Stomach (tissue), 9 donors: ENCODE data around the gene UNC5B. TPM values are rescaled to one million over a fixed set of nuclear protein-coding genes. Genes with fewer than 3 reads are reported as not detected.

Experiments used
- DNase-seq, 2 donors: peaks; one replicate each; pipeline versions ENCODE4 v3.0.0 to v3.0.0-alpha.2; 2013 to 2019
- H3K27ac ChIP-seq, 5 donors: fragments of 200-600 bp in 4 of 5; sonication (generic) in 4 of 5; one replicate each; pipeline ENCODE4 v1.5.1; 2013 to 2019; ENCODE audit warnings: mild to moderate bottlenecking in 1 of 5, moderate library complexity in 1 of 5
- H3K27me3 ChIP-seq, 3 donors: fragments of 200-600 bp; sonication (generic); one replicate each; pipeline ENCODE4 v1.5.1; 2017 to 2019; ENCODE audit warnings: mixed run types in 1 of 3
- H3K36me3 ChIP-seq, 4 donors: fragments of 200-600 bp; sonication (generic); 1 replicate in 3 of 4; 2 replicates in 1 of 4; pipeline ENCODE4 v1.5.1; 2016 to 2019
- H3K4me1 ChIP-seq, 4 donors: fragments of 200-600 bp; sonication (generic); one replicate each; pipeline ENCODE4 v1.5.1; 2016 to 2019
- H3K4me3 ChIP-seq, 4 donors: fragments of 200-600 bp; sonication (generic) in 3 of 4; one replicate each; pipeline ENCODE4 v1.5.1; 2016 to 2019; ENCODE audit warnings: mild to moderate bottlenecking in 1 of 4
- H3K9me3 ChIP-seq, 4 donors: fragments of 200-600 bp; sonication (generic); one replicate each; pipeline ENCODE4 v1.5.1; 2016 to 2019
- CTCF ChIP-seq, 7 experiments: fragments of 450-650 bp in 4 of 7; fragments of 200-600 bp in 3 of 7; sonication (generic) in 3 of 7; IDR thresholded peaks; one replicate each; pipeline ENCODE4 v1.5.1; 2016 to 2019; ENCODE audit warnings: antibody characterized with exemption in 7 of 7, control low read depth in 2 of 7, mild to moderate bottlenecking in 1 of 7
- EP300 ChIP-seq: sonication (generic); formaldehyde crosslinking; IDR thresholded peaks from one replicate; pipeline ENCODE4 v1.6.1; 2017; ENCODE audit warnings: antibody characterized with exemption
- POLR2A ChIP-seq, 4 donors: fragments of 450-650 bp; IDR thresholded peaks; one replicate each; pipeline ENCODE4 v1.6.1; 2016; ENCODE audit warnings: antibody characterized with exemption in 4 of 4, control low read depth in 2 of 4, mild to moderate bottlenecking in 1 of 4, moderate library complexity in 1 of 4
- POLR2AphosphoS5 ChIP-seq, 3 donors: sonication (generic); formaldehyde crosslinking; IDR thresholded peaks; one replicate each; pipeline ENCODE4 v1.6.1; 2016; ENCODE audit warnings: antibody characterized with exemption in 3 of 3
- WGBS, 5 donors: extraction: QIAGEN DNeasy Blood & Tissue Kit in 3 of 5; methylation state at CpG; one replicate each; pipeline versions ENCODE4 v1.1.5 to v1.1.7; 2013 to 2018; 5-methylcytosine and 5-hydroxymethylcytosine counted together
- intact Hi-C: fragments of 100-400 bp; cut with DNase I; formaldehyde crosslinking; loops from one replicate; pipeline ENCODE4 v1.15.1; 2023; ENCODE audit warnings: low total_unique reads
- polyA plus RNA-seq, 3 donors: library from polyadenylated mRNA; stranded (reverse); fragments of 200-250 nt; gene quantifications; one replicate each; pipeline ENCODE4 v1.2.3, GENCODE V29; 2013
- total RNA-seq, 5 donors: library from RNA; depleted of rRNA; stranded (reverse); fragments of >200 nt; gene quantifications; one replicate each; pipeline versions ENCODE4 v1.1.0 to v1.2.3, GENCODE V29; 2014 to 2016
- donor health status: healthy with polysubstance abuse.
- donor health status: Bipolar disorder and iron deficiency.
- donor health status: healthy.

Gene UNC5B
- total and polyA plus RNA-seq, 8 donors = 1.4 to 42.9 (median 5.7) TPM

- Histone ChIP-seq H3K4me3 (no peak overlapping the region), H3K9me3 (no peaks in the 10 kb centered on the region), H3K27me3 (no peaks in the 10 kb centered on the region), H3K4me1 (peaks cover 12 to 61% (median 49%) of the 10 kb centered on the region in 4 donors), H3K27ac (no peak overlapping the region), H3K36me3 (no peaks in the 10 kb centered on the region)
- DNase-seq = no peak
- WGBS, 5 donors = 82 to 88% (median 86%) methylated on average over 4 of the region's 4 CpGs
- TF ChIP-seq CTCF (IDR thresholded peaks at IDR 0.05) = no peak
- no peak for TF ChIP-seq EP300
- no peak for TF ChIP-seq POLR2AphosphoS5 (IDR thresholded peaks at IDR 0.05)
- TF ChIP-seq POLR2A (IDR thresholded peaks at IDR 0.05) = no peak
- intact Hi-C loops = no loop called here
These were observed 26.3 kb downstream of the UNC5B start for GRCh38 chr10:71238626-71239025.

- intact Hi-C loops = no loop called here
- Histone ChIP-seq H3K9me3 (no peaks in the 10 kb centered on the region), H3K27me3 (no peaks in the 10 kb centered on the region), H3K4me3 (no peak overlapping the region), H3K36me3 (no peaks in the 10 kb centered on the region), H3K4me1 (peaks cover 19 to 61% (median 49%) of the 10 kb centered on the region in 4 donors), H3K27ac (no peak overlapping the region)
- DNase-seq = no peak
- WGBS, 5 donors = 82 to 91% (median 86%) methylated on average over 10 to 13 of the region's 13 CpGs
- TF ChIP-seq EP300 (no peak), POLR2A (IDR thresholded peaks at IDR 0.05) (no peak), CTCF (IDR thresholded peaks at IDR 0.05) (no peak), POLR2AphosphoS5 (IDR thresholded peaks at IDR 0.05) (no peak)
These were observed 27.0 kb downstream of the UNC5B start for GRCh38 chr10:71239131-71239915.

GRCh38 chr10:71239946-71240795, 27.8 kb downstream of the UNC5B start:
- Histone ChIP-seq H3K4me3 (no peak overlapping the region), H3K27ac (peak overlapping the region in 3 of 5 donors; percentile 23 to 57 (median 43)), H3K27me3 (no peaks in the 10 kb centered on the region), H3K9me3 (no peaks in the 10 kb centered on the region), H3K4me1 (peaks cover 25 to 61% (median 49%) of the 10 kb centered on the region in 4 donors), H3K36me3 (no peaks in the 10 kb centered on the region)
- WGBS, 5 donors = 70 to 88% (median 83%) methylated on average over 20 to 22 of the region's 22 CpGs
- TF ChIP-seq POLR2AphosphoS5 (IDR thresholded peaks at IDR 0.05) = no peak
- TF ChIP-seq CTCF (IDR thresholded peaks at IDR 0.05) = no peak
- TF ChIP-seq POLR2A (IDR thresholded peaks at IDR 0.05) = no peak
- no peak for TF ChIP-seq EP300
- DNase-seq = peak in 1 of 2 donors; percentile 66
- intact Hi-C loops = no loop called here

- Histone ChIP-seq H3K27me3 (no peaks in the 10 kb centered on the region), H3K9me3 (no peaks in the 10 kb centered on the region), H3K27ac (peak overlapping the region in 3 of 5 donors; percentile 23 to 57 (median 43)), H3K36me3 (no peaks in the 10 kb centered on the region), H3K4me3 (no peak overlapping the region), H3K4me1 (peaks cover 34 to 65% (median 55%) of the 10 kb centered on the region in 4 donors)
- DNase-seq = no peak
- TF ChIP-seq POLR2A (IDR thresholded peaks at IDR 0.05) (no peak), CTCF (IDR thresholded peaks at IDR 0.05) (no peak), POLR2AphosphoS5 (IDR thresholded peaks at IDR 0.05) (no peak), EP300 (no peak)
- 59 to 79% (median 68%) methylated on average over 11 of the region's 11 CpGs for WGBS, 5 donors
- intact Hi-C loops = no loop called here
These were observed 28.9 kb downstream of the UNC5B start for GRCh38 chr10:71241114-71241829.
